HG02852 (cell line): ENCODE data around the gene CHRNA7.

Source experiments
- ATAC-seq: cut with Tn5 transposase; IDR thresholded peaks from one replicate; pipeline ENCODE4 v1.9.1; 2021; ENCODE audit warnings: mild to moderate bottlenecking, moderate library complexity; ENCODE audit not compliant: unreplicated experiment

CHRNA7 gene

GRCh38 chr15:32029862-32030781 is at the start of gene CHRNA7:
Gene CHRNA7 (plus strand): TSS chr15:32030515. CDS start chr15:32030595, 80 bp downstream.
- peak; percentile 52 for ATAC-seq

GRCh38 chr15:31985607-31986006 is 44.7 kb upstream of the CHRNA7 start:
- ATAC-seq, result no peak

GRCh38 chr15:31993062-31993461 is 37.3 kb upstream of the CHRNA7 start:
- no peak for ATAC-seq

- ATAC-seq, result no peak
Observed at GRCh38 chr15:31997711-31998110, 32.6 kb upstream of the CHRNA7 start.

GRCh38 chr15:32003558-32003957 is 26.8 kb upstream of the CHRNA7 start:
- no peak for ATAC-seq

- no peak for ATAC-seq
Observed at GRCh38 chr15:32004249-32004648, 26.1 kb upstream of the CHRNA7 start.

- no peak for ATAC-seq
Observed at GRCh38 chr15:32007355-32007960, 22.9 kb upstream of the CHRNA7 start.

- no peak for ATAC-seq
Observed at GRCh38 chr15:32014953-32015352, 15.4 kb upstream of the CHRNA7 start.

GRCh38 chr15:32020156-32020555 is 10.2 kb upstream of the CHRNA7 start:
- no peak for ATAC-seq

GRCh38 chr15:32028921-32029320 is 1.4 kb upstream of the CHRNA7 start:
- no peak for ATAC-seq

- ATAC-seq, result no peak
Observed at GRCh38 chr15:32029409-32029861, 880 bp upstream of the CHRNA7 start.

GRCh38 chr15:32030795-32031194 is 480 bp downstream of the CHRNA7 start:
- ATAC-seq, result no peak

- no peak for ATAC-seq
Observed at GRCh38 chr15:32033186-32033890, 3.0 kb downstream of the CHRNA7 start.

- ATAC-seq, result no peak
Observed at GRCh38 chr15:32034106-32034505, 3.8 kb downstream of the CHRNA7 start.

- no peak for ATAC-seq
Observed at GRCh38 chr15:32035285-32035684, 5.0 kb downstream of the CHRNA7 start.

GRCh38 chr15:32036971-32037370 is 6.7 kb downstream of the CHRNA7 start:
- ATAC-seq, result no peak

GRCh38 chr15:32041294-32041693 is 11.0 kb downstream of the CHRNA7 start:
- no peak for ATAC-seq

GRCh38 chr15:32042269-32042972 is 12.1 kb downstream of the CHRNA7 start:
- no peak for ATAC-seq

GRCh38 chr15:32053719-32054118 is 23.4 kb downstream of the CHRNA7 start:
- ATAC-seq, result no peak

GRCh38 chr15:32057876-32058425 is 27.6 kb downstream of the CHRNA7 start:
- ATAC-seq, result no peak

GRCh38 chr15:32060706-32061105 is 30.4 kb downstream of the CHRNA7 start:
- no peak for ATAC-seq
